PC-9 (cell line): ENCODE measurements around the gene GFM2. TPM values are rescaled to one million over a fixed set of nuclear protein-coding genes. Genes with fewer than 3 reads are reported as not detected.

Source experiments
- BruUV-seq: library from RNA; stranded (reverse); fragments of 400-500 nt; replicated peaks from 2 replicates; lab custom pipeline; 2021; lab: Mats Ljungman, UMichigan
- CTCF ChIA-PET: fragments of 300-600 bp; sonication (Branson Sonifier 250); formaldehyde crosslinking; loops from one replicate; lab custom pipeline; 2022; ENCODE audit warnings: antibody characterized with exemption; lab: Charles Lee
- POLR2A ChIA-PET: fragments of 300-600 bp; sonication (Branson Sonifier 250); formaldehyde crosslinking; loops from one replicate; lab custom pipeline; 2022; ENCODE audit warnings: antibody characterized with exemption; ENCODE audit not compliant: unreplicated experiment; lab: Charles Lee
- DNase-seq, 2 experiments: peaks; one replicate each; pipeline versions ENCODE4 v3.0.0 to v3.0.0-alpha.2; 2015 to 2022; ENCODE audit warnings: mixed read lengths in 1 of 2
- H2AFZ ChIP-seq: fragments of 200-600 bp; sonication (generic); 2 replicates; pipeline ENCODE4 v1.8.1; 2017; ENCODE audit warnings: antibody characterized with exemption
- H3F3A ChIP-seq: fragments of 200-600 bp; sonication (generic); 2 replicates; pipeline ENCODE4 v1.8.1; 2017; ENCODE audit warnings: antibody characterized with exemption, mild to moderate bottlenecking, low read depth; ENCODE audit not compliant: insufficient read depth
- H3K27ac ChIP-seq: fragments of 200-600 bp; sonication (generic); 2 replicates; pipeline ENCODE4 v1.6.1; 2016; ENCODE audit warnings: mixed run types
- H3K27me3 ChIP-seq: fragments of 200-600 bp; sonication (generic); 2 replicates; pipeline ENCODE4 v1.6.1; 2016; ENCODE audit warnings: low read depth, mixed run types; ENCODE audit not compliant: insufficient read depth
- H3K36me3 ChIP-seq: fragments of 200-600 bp; sonication (generic); 2 replicates; pipeline ENCODE4 v1.6.1; 2016; ENCODE audit warnings: low read depth, mixed run types
- H3K4me1 ChIP-seq: fragments of 200-600 bp; sonication (generic); replicated peaks from 2 replicates; pipeline ENCODE4 v1.6.1; 2016; ENCODE audit warnings: mixed run types; ENCODE audit not compliant: insufficient read depth
- H3K4me2 ChIP-seq: fragments of 200-600 bp; sonication (generic); 2 replicates; pipeline ENCODE4 v1.6.1; 2017; ENCODE audit warnings: mixed run types
- H3K4me3 ChIP-seq: fragments of 200-600 bp; sonication (generic); 2 replicates; pipeline ENCODE4 v1.6.1; 2016; ENCODE audit warnings: mixed run types
- H3K79me2 ChIP-seq: fragments of 200-600 bp; sonication (generic); 2 replicates; pipeline ENCODE4 v1.6.1; 2017; ENCODE audit warnings: low read depth, mixed run types
- H3K9me2 ChIP-seq: fragments of 200-600 bp; sonication (generic); 2 replicates; pipeline ENCODE4 v1.8.1; 2017; ENCODE audit warnings: mild to moderate bottlenecking; ENCODE audit not compliant: insufficient read depth
- H3K9me3 ChIP-seq: fragments of 200-600 bp; sonication (generic); 2 replicates; pipeline ENCODE4 v1.8.1; 2016; ENCODE audit warnings: low read depth; ENCODE audit not compliant: insufficient read depth
- H4K20me1 ChIP-seq: fragments of 200-600 bp; sonication (generic); 2 replicates; pipeline ENCODE4 v1.8.1; 2017; ENCODE audit not compliant: insufficient read depth
- EZH2 ChIP-seq: fragments of 200-600 bp; sonication (generic); IDR thresholded peaks from 2 replicates; pipeline ENCODE4 v1.8.0; 2017; ENCODE audit warnings: antibody characterized with exemption, low read depth
- intact Hi-C: fragments of 100-400 bp; cut with micrococcal nuclease; formaldehyde crosslinking; loops from one replicate; pipeline ENCODE4 v1.10.0; 2022; ENCODE audit not compliant: unreplicated experiment
- total RNA-seq: library from RNA; stranded (reverse); gene quantifications from 2 replicates; pipeline ENCODE4 v1.2.3, GENCODE V29; 2021
- TF ChIP-seq, protein P1 (sequence below): fragments of 200-600 bp; sonication (generic); conservative IDR thresholded peaks from 2 replicates; pipeline ENCODE4 v1.6.1; 2017; ENCODE audit warnings: mixed run types, antibody characterized with exemption, mild to moderate bottlenecking, moderate library complexity

GFM2 gene
- total RNA-seq, 1 experiment from 2014 or later: 39.8 TPM

DNA sequence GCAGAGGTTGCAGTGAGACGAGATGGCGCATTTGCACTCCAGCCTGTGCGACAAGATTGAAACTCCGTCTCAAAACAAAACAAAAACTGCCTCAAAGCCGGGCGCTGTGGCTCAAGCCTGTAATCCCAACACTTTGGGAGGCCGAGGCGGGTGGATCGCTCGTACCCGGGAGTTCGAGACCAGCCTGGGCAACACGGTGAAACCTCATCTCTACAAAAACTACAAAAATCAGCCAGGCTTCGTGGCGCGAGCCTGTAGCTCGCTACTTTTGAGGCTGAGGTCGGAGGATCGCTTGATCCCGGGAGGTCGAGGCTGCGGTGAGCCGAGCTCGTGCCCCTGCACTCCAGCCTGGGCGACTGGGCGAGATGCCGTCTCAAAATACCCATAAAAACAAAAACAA is 988 bp downstream of the GFM2 start:
- H3K36me3 ChIP-seq: peaks cover 24% of the 10 kb centered on the region
- ChIA-PET POLR2A (no interaction called here), CTCF (no interaction called here)
- H3K79me2 ChIP-seq: peaks cover 72% of the 10 kb centered on the region
- H3K27me3 ChIP-seq: no peaks in the 10 kb centered on the region
- H3K9me3 ChIP-seq: no peaks in the 10 kb centered on the region
- H3F3A ChIP-seq: peaks cover 19% of the 10 kb centered on the region
- H3K4me3 ChIP-seq: peak overlapping the region; percentile 83
- no TSS peak for BruUV-seq
- no peak for DNase-seq
- H3K27ac ChIP-seq: no peak overlapping the region
- peak overlapping the region; percentile 91 for H2AFZ ChIP-seq
- intact Hi-C loops: loop anchor here (2.0 to 10.0 kb wide), 4 partner anchors 99 to 499 kb away; partner anchors contain the start of genes FAM169A and GCNT4
- H4K20me1 ChIP-seq: no peaks in the 10 kb centered on the region
- peak overlapping the region; percentile 83 for H3K4me2 ChIP-seq
- TF ChIP-seq EZH2: no peak
- TF ChIP-seq, protein P1, sequence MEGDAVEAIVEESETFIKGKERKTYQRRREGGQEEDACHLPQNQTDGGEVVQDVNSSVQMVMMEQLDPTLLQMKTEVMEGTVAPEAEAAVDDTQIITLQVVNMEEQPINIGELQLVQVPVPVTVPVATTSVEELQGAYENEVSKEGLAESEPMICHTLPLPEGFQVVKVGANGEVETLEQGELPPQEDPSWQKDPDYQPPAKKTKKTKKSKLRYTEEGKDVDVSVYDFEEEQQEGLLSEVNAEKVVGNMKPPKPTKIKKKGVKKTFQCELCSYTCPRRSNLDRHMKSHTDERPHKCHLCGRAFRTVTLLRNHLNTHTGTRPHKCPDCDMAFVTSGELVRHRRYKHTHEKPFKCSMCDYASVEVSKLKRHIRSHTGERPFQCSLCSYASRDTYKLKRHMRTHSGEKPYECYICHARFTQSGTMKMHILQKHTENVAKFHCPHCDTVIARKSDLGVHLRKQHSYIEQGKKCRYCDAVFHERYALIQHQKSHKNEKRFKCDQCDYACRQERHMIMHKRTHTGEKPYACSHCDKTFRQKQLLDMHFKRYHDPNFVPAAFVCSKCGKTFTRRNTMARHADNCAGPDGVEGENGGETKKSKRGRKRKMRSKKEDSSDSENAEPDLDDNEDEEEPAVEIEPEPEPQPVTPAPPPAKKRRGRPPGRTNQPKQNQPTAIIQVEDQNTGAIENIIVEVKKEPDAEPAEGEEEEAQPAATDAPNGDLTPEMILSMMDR: no peak
- peaks cover 53% of the 10 kb centered on the region for H3K4me1 ChIP-seq
- no peaks in the 10 kb centered on the region for H3K9me2 ChIP-seq

DNA sequence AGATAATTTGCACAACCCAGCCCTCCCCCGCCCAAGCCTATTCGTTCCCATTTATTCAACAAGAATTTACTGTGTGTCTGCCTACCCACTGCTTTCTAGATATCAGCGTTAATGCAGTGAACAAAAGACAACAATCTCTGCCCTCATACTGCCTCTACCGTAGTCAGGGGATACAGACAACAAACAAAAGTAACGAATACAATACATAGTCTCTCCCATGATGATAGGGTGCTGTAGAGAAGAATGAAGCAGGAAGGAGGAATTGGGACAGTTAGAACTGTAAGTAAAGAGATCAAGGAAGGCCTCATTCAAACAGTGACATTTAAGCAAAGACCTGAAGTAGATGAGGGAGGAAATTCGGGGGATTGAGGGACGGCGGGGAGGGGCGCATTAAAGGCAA is 1.7 kb downstream of the GFM2 start:
- intact Hi-C loops: loop anchor here (10.0 kb wide), 3 partner anchors 100 to 500 kb away; partner anchors contain the start of genes FAM169A and GCNT4
- Histone ChIP-seq H2AFZ (no peak overlapping the region), H3K4me3 (peak overlapping the region; percentile 83), H4K20me1 (no peaks in the 10 kb centered on the region), H3K4me1 (peaks cover 53% of the 10 kb centered on the region), H3K4me2 (peak overlapping the region; percentile 83), H3K27me3 (no peaks in the 10 kb centered on the region), H3K36me3 (peaks cover 17% of the 10 kb centered on the region), H3K27ac (0 out of 2 replicates have a peak overlapping the region, but pooled peaks have one; percentile 1), H3K9me2 (no peaks in the 10 kb centered on the region), H3K9me3 (no peaks in the 10 kb centered on the region), H3K79me2 (peaks cover 79% of the 10 kb centered on the region), H3F3A (peaks cover 19% of the 10 kb centered on the region)
- ChIA-PET CTCF (no interaction called here), POLR2A (no interaction called here)
- BruUV-seq: no TSS peak
- TF ChIP-seq, protein P1: no peak
- TF ChIP-seq EZH2: no peak
- peak in 1 of 2 experiments; percentile 63 for DNase-seq

DNA sequence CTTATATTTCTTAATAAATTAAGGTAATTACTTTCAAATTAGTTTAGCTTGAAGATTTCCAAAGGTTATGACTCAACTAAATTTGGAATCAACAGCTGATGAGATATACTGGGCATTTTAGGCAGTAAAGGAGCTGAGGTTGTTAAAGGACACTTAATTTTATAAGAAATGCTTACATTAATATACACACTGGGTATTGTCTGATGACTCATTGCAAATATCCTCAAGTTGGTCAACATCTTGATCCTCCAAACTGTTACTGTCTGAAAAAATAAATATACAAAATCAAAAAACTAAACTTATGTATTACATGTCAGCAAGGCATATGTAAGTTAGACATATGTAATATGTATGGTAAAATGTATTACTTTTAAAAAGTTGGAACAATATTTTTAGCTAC is 3.4 kb downstream of the GFM2 start:
- Histone ChIP-seq H3K36me3 (peaks cover 23% of the 10 kb centered on the region), H3K4me3 (peak overlapping the region; percentile 9; the same call in 1 of the 2 replicates), H3K4me2 (peak overlapping the region; percentile 83), H3K9me3 (no peaks in the 10 kb centered on the region), H3F3A (peaks cover 19% of the 10 kb centered on the region), H2AFZ (no peak overlapping the region), H4K20me1 (no peaks in the 10 kb centered on the region), H3K4me1 (peaks cover 52% of the 10 kb centered on the region), H3K27me3 (no peaks in the 10 kb centered on the region), H3K27ac (peak overlapping the region; percentile 90), H3K9me2 (no peaks in the 10 kb centered on the region), H3K79me2 (peaks cover 84% of the 10 kb centered on the region)
- no TSS peak for BruUV-seq
- TF ChIP-seq, protein P1: no peak
- TF ChIP-seq EZH2: no peak
- POLR2A ChIA-PET: interaction anchor here (0.6 to 1.2 kb wide), 2 partner anchors 546 to 573 kb away, joined by 3 to 12 read pairs; partner anchors contain the start of gene HMGCR
- CTCF ChIA-PET: no interaction called here
- intact Hi-C loops: loop anchor here (5.0 to 10.0 kb wide), 4 partner anchors 101 to 501 kb away; partner anchors contain the start of genes FAM169A and GCNT4
- peak in 1 of 2 experiments; percentile 34 for DNase-seq
